ENCODE results near the gene FGF3. TPM values are rescaled to one million over a fixed set of nuclear protein-coding genes. Genes with fewer than 3 reads are reported as not detected.

FGF3 gene
- not detected in 2 replicates for total RNA-seq

DNA sequence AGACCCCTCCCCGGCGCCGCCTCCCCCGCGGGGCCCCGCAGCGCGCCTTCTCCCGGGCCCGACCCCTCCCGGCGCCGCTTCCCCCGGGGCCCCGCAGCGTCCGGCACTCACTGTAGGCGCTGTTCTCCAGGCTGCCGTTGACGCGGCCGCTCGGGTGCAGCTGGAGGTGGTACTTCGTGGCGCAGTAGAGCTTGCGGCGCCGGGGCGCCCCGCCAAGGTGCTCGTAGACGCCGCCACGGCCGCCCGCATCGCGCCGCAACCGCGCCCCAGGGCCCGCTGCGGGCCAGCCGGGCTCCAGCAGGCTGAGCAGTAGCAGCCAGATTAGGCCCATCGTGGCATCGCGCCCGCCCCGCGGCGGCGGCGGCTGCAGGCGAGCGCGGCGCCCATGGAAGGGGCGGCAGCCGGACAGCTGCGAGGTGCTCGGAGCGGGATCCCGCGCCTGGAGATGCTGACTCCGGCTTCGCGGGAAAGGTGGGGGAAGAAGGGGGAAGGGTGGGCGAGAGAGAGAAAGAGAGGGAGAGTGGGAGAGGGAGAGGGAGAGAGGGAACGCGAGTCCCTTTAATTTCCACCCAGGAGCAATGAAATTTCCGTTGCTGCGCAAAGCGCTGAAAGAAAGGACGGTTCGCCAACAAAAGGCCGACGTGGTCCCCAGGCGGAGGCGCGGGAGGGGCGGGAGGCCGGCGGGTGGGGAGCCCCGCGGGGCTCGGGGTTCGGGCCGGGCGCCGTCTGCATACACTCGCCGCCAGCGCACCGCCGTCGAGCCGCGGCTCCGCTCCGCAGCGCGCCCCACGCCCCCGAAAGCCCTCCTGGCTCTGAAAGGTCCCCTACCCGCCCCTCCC, at the start of gene FGF3:
FGF3 (minus strand) TSS at position 814 of the 839 bp plus-strand sequence; CDS start at position 331, 483 bp downstream.
- DNase-seq (ENCODE audit: low read depth, low spot score): no peak

DNA sequence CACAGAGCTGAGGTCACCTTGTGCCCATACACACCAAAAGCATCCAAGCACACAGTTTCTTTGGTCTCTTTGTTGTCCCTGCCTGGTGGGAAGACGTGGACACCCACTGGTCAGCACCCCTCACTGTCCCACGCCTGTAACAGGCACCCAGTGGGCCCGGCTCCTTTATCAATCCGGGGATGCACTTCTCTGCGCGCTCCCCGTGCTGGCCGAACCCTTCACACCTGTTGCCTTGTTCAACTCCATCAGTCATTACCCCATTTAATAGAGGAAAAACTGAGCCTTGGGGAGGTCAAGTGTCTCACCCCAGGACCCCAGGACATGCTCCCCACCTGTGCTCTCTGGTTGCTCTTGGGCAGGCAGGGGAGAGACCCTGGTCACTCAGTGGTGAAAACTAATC, 49.7 kb upstream of the FGF3 start:
- no peak for DNase-seq (ENCODE audit: low read depth, low spot score)

DNA sequence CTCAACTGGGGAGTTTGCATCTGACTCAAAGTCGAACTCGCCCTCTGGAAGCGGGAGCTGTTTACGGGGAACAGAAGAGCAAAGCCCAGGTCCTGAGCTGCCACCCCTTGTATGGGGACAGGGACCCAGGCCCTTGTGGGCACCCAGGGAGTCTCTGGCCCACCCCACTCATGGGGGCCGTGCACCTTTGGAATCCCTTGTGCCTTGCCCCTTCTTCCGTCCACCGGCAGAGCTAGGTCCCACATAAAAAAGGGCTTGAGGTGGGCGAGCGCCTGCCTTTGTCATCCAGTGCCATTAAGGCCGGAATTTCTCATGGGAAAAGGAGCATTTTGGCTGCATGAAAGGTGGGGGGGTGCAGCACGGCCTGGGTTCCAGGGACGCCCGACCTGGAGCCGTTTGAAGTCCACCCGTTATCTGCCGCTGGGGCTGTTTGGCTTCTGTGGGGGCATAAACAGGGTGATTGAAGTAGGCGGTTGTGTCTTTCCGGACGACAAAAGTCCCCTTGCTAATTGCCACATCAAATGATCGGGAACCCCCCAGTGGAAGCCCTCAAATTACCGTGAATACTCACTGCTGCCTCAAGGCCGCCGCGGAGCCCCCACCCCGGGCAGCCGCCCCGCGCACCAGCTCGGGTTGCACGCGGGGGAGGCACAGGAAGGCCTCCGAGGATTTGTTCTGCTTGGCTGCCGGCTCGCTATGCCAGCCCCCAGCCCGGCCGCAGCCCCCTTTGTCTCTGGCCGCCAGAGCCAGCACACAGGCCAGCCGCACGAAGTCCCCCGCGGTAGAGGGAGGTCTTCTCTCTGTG, 49.0 kb upstream of the FGF3 start:
- DNase-seq (ENCODE audit: low read depth, low spot score): no peak

DNA sequence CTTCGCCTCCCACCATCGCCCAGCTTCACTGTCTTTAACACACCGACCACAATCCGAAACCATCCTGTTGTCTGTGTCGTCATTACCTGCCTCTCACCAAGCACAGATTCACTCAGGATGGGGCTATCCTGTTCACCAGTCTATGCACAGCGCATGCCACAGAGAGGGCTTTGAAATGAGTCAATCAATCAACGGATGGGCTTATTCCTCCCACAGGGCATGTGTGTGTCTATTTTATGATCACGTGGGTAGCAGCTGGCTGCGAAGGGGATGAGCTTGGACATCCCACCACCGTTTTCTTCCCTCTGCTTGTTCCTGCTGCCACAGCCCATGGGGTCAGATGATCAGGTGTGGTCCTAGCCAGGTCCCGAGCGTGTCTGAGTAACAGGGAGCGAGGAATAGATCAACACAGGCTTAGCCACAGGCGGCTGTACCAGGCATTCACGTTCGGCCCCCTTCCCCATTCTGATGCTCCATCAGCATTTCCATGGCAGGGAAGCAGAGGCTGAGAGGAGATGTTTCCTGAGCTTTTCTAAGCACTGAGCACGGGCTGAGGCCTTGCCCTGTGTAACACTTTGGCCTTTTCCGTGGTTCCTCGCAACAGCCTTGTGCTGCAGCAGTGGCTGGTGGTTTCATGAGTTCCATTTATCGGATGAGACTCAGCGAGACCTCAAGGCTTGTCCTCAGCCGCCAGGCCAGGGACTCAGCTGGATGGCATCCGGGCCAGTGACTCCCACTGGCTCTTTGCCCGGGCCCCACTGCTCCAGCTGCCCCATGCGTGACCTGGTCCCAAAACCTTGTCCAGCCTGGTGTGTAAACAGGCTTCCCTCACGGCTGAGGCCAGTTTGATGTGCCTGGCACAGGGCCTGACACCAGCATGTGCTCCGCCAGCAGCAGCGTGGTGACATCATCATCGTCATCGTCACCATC, 48.1 kb upstream of the FGF3 start:
- no peak for DNase-seq (ENCODE audit: low read depth, low spot score)

DNA sequence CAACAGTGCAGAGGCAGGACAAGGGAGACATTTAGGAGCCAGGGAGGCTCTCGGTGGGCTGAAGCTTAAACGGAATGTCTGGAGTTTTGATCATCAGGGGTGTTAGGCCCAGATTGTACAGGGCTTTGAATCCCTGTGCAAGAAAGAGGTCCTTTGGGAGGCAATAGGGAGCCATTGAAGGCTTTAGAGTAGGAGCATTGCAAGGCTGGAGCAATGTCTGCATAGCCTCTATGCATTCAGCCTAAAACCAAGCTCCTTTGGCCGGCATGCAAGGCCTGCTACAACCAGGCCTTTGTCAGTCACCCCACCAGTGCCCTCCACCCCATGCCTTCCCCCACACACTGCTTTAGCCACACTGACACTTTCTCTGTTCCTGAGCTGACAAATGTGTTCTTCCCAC, 47.4 kb upstream of the FGF3 start:
- DNase-seq (ENCODE audit: low read depth, low spot score): no peak

DNA sequence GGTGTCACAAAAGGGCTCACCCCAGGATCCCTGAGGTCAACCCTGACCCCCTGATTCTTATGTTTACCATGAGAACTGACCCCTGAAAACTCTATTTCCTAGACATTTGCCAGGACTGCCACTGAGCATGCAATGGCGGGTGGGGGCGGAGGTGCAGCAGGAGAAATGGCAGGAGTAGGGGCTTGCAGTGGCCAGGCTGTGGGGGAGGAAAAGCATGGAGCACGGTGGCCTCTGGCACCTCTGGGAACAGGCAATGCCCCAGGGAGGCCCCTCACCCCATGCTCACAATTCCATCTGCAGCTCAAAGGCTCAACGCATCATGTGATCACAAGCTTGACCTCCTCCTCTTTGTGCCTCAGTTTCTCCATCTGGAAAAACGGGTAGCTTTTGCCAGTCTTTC, 46.5 kb upstream of the FGF3 start:
- no peak for DNase-seq (ENCODE audit: low read depth, low spot score)

GRCh38 chr11:69864686-69865661, 45.8 kb upstream of the FGF3 start:
- no peak for DNase-seq (ENCODE audit: low read depth, low spot score)

GRCh38 chr11:69863544-69864200, 44.5 kb upstream of the FGF3 start:
- no peak for DNase-seq (ENCODE audit: low read depth, low spot score)

- no peak for DNase-seq (ENCODE audit: low read depth, low spot score)
Observed at GRCh38 chr11:69862797-69863543, 43.8 kb upstream of the FGF3 start.

- DNase-seq (ENCODE audit: low read depth, low spot score): no peak
Observed at GRCh38 chr11:69862331-69862771, 43.1 kb upstream of the FGF3 start.

- DNase-seq (ENCODE audit: low read depth, low spot score): no peak
Observed at GRCh38 chr11:69861901-69862300, 42.7 kb upstream of the FGF3 start.

DNA sequence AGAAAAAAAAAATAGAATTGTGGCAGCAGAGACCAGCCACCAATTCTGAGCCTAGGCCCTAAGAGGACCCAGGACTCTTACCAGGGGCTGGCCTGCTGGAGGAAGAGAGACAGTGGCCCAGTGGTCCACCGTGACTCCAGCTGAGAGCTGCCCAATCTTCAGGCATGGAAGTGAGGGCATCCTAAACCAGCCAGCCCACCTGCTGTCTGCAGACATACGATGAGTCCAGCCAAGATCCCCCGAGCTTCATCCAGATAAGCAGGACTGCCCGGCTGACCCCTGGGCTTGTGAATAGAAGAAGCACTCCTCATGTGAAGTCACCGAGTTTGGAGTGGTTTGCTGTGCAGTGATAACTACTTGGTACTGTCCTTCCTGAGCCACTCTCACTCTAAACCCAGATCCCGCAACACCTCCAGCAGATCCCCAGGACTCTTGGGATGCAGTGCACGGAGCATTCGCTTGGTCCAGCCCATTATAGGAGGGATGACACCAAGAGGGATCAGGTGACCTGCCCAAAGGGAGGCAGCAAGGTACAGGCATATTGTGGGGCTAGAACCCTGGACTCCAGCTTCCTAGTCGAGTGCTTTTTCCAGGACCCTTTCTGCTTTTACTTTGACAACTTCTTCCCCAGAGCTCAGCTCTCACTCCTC, 41.7 kb upstream of the FGF3 start:
- no peak for DNase-seq (ENCODE audit: low read depth, low spot score)

GRCh38 chr11:69860244-69860643, 41.0 kb upstream of the FGF3 start:
- DNase-seq (ENCODE audit: low read depth, low spot score): no peak

GRCh38 chr11:69859275-69859934, 40.2 kb upstream of the FGF3 start:
- DNase-seq (ENCODE audit: low read depth, low spot score): no peak

DNA sequence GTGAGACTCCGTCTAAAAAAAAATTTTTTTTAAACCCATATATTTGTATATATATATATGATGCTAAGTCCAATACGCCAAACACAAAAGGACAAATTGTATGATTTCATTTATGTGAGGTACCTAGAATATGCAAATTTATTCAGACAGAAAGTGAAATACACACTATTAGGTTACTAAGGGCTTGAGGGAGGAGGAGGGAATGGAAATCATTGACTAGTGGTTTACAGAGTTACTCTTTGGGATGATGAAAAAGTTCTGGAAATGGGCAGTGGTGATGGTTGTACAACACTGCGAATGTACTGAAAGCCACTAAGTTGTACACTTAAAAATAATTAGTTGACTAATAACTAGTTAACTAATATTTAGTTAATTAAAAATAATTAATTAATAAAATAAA, 36.2 kb upstream of the FGF3 start:
- no peak for DNase-seq (ENCODE audit: low read depth, low spot score)

GRCh38 chr11:69854713-69855112, 35.5 kb upstream of the FGF3 start:
- DNase-seq (ENCODE audit: low read depth, low spot score): no peak

- DNase-seq (ENCODE audit: low read depth, low spot score): no peak
Observed at GRCh38 chr11:69852056-69852455, 32.8 kb upstream of the FGF3 start.

DNA sequence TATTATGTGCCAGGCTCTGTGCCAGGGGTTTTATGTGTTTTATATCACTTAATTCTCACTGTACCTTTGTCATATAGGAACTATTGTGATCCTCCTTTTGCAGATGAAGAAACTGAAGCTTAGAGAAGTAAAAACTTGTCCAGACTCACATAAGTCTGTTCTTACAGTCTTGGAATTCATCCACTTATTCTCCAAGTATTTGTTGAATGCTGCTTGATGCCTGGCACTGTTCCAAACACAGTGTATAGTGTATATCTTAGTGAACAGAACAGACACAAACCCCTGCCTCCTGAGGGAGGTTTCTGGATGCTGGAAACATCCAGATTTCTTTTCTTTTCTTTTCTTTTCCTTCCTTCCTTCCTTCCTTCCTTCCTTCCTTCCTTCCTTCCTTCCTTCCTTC, 29.0 kb upstream of the FGF3 start:
- DNase-seq (ENCODE audit: low read depth, low spot score): no peak
